ENCODE results near the gene ZNF446. TPM values are rescaled to one million over a fixed set of nuclear protein-coding genes. Genes with fewer than 3 reads are reported as not detected.

ZNF446 gene
- total and polyA plus RNA-seq, 4 donors: 8.3 to 12.9 (median 11.0) TPM

DNA sequence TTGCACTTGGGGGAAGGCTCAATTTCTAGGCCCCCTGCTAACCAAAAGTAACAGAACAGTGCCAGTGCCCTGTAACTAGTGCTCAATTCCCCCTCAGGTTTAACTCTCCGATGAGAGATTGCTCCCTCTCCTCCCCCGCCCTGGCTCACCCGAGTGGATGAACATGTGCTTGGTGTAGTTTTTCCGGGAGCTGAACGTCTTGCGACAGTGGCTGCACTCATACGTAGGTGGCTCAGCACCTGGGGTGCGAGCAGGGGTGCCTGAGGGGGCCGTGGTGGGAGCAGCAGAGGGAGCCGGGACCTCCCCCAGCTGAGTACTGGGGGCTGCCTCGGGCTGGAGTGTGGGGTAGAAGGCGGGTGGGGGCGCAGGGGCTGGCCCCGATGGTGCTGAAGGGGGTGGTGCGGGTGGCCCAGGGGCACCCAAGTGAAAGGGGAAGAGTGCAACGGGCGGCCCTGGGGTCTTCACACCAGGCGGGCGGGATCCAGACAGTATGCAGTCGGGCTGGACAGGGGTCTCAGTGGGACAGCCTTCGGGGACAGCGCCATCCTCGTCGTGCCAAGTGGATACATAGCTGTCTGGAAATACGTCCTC is 40.2 kb downstream of the ZNF446 start:
- H3K4me1 ChIP-seq (ENCODE audit: control insufficient read depth in 5 of 5, insufficient read depth in 5 of 5, low read length in 5 of 5): peaks cover 0 to 26% (median 10%) of the 10 kb centered on the region in 5 donors
- no peaks in the 10 kb centered on the region for H3K27me3 ChIP-seq (ENCODE audit: control insufficient read depth in 3 of 3, insufficient read depth in 3 of 3, low read length in 2 of 3)
- no peak overlapping the region for H3K27ac ChIP-seq (ENCODE audit: low read depth in 1 of 2, low read length in 1 of 2)
- DNase-seq (no peak), ATAC-seq (ENCODE audit: insufficient read depth, low FRiP score) (no peak)
- H3K36me3 ChIP-seq (ENCODE audit: control insufficient read depth in 4 of 4, insufficient read depth in 4 of 4, low read length in 4 of 4): peaks cover 0 to 16% (median 8%) of the 10 kb centered on the region in 4 donors
- no peaks in the 10 kb centered on the region for H3K9me3 ChIP-seq (ENCODE audit: control insufficient read depth in 4 of 4, insufficient read depth in 3 of 4, low read length in 3 of 4)
- no peak overlapping the region for H3K9ac ChIP-seq (ENCODE audit: insufficient read depth in 1 of 2, low read length in 2 of 2)
- TF ChIP-seq, protein P1, sequence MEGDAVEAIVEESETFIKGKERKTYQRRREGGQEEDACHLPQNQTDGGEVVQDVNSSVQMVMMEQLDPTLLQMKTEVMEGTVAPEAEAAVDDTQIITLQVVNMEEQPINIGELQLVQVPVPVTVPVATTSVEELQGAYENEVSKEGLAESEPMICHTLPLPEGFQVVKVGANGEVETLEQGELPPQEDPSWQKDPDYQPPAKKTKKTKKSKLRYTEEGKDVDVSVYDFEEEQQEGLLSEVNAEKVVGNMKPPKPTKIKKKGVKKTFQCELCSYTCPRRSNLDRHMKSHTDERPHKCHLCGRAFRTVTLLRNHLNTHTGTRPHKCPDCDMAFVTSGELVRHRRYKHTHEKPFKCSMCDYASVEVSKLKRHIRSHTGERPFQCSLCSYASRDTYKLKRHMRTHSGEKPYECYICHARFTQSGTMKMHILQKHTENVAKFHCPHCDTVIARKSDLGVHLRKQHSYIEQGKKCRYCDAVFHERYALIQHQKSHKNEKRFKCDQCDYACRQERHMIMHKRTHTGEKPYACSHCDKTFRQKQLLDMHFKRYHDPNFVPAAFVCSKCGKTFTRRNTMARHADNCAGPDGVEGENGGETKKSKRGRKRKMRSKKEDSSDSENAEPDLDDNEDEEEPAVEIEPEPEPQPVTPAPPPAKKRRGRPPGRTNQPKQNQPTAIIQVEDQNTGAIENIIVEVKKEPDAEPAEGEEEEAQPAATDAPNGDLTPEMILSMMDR (IDR thresholded peaks at IDR 0.05; ENCODE audit: control extremely low read depth, extremely low read depth): no peak
- WGBS, 2 donors: 91 to 93% methylated on average over 25 of the region's 25 CpGs
- H3K4me3 ChIP-seq: no peak overlapping the region

DNA sequence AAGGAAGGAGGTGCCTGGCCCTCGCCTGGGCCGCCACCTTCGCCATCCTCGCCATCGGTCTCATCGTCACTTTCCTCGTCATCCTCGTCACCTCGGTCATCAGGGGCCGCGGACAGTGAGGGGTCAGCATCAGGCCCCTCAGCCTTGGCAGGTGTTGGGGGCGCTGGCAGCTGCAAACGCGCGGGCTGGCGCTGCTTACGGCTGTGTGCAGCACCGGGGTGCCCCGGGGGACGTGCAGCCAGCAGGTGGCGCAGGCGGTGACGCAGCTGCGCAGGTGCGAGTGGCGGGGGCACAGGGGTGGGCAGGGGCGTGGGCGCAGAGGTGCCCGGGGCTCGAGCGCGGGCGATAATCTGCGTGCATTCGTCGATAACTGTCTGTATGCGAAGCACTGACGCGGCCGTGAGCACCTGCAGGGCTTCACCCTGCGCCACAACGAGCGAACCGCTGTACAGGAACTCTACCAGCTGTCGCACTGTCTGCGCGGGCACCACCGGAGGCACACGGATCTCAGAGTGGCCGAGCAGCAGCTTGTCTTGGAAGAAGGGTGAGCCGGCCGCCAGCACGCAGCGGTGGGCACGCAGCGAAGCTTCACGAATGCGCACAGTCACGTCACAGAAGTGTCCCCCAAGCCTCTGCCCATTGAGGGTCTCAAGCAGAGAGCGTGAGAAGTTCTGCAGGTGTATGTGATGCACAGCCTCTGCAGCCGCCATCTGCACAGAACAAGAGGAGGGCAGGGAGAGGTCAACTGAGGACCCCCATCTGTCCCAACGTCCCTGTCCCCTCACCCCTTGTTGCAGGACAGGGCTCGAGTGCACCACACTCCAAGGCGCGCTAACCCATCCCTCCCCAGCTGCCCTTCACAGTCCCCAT is 41.0 kb downstream of the ZNF446 start:
- no peak overlapping the region for H3K4me3 ChIP-seq
- WGBS, 2 donors: 94% methylated on average over 59 to 65 of the region's 65 CpGs
- no peaks in the 10 kb centered on the region for H3K9me3 ChIP-seq (ENCODE audit: control insufficient read depth in 4 of 4, insufficient read depth in 3 of 4, low read length in 3 of 4)
- peaks cover 0 to 16% (median 8%) of the 10 kb centered on the region in 4 donors for H3K36me3 ChIP-seq (ENCODE audit: control insufficient read depth in 4 of 4, insufficient read depth in 4 of 4, low read length in 4 of 4)
- H3K4me1 ChIP-seq (ENCODE audit: control insufficient read depth in 5 of 5, insufficient read depth in 5 of 5, low read length in 5 of 5): peaks cover 0 to 26% (median 10%) of the 10 kb centered on the region in 5 donors
- no peak overlapping the region for H3K9ac ChIP-seq (ENCODE audit: insufficient read depth in 1 of 2, low read length in 2 of 2)
- TF ChIP-seq, protein P1 (IDR thresholded peaks at IDR 0.05; ENCODE audit: control extremely low read depth, extremely low read depth): no peak
- ATAC-seq (ENCODE audit: insufficient read depth, low FRiP score) (no peak), DNase-seq (no peak)
- H3K27me3 ChIP-seq (ENCODE audit: control insufficient read depth in 3 of 3, insufficient read depth in 3 of 3, low read length in 2 of 3): no peaks in the 10 kb centered on the region
- H3K27ac ChIP-seq (ENCODE audit: low read depth in 1 of 2, low read length in 1 of 2): no peak overlapping the region

DNA sequence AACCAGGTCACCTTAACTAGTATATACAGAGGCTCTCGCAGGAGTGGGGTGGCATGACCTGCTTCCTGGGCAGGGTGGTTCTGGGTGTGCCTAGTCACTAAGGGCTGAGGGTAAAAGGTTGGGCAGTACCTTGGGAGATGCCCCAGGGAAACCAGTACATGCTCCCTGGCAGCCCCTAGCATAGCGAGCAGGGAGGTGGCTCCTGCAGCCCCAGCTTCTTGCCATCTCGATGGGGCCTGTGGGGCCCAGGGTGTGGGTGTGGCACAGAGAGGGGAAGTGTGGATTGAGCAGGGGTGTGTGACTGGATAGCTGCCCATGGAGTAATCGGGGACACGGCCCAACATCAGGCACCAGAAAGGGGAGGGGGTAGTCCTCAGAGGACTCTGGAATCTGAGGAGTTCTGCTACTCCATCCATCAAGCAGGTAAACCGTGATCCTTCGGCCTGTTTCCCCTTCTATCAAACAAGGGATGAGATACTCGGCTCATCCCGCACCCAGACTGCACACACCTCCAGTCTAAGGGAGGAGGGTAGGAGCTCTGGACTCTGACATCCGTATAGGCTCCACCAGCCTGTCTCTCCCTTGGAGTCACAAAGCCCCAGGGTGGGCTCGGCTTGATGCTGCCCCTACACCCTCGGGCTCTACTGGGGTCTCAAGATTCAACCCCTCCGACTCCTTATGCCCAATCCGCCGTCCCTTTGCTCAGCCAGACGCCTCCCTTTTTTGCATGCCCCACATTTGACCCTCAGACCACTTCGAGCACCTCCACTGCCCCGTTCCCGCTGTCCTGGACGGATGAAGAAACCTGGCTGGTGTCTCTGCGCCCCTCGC is 42.3 kb downstream of the ZNF446 start:
- Histone ChIP-seq H3K9ac (ENCODE audit: insufficient read depth in 1 of 2, low read length in 2 of 2) (peak overlapping the region; percentile 82 to 87), H3K36me3 (ENCODE audit: control insufficient read depth in 4 of 4, insufficient read depth in 4 of 4, low read length in 4 of 4) (peaks cover 0 to 16% (median 8%) of the 10 kb centered on the region in 4 donors), H3K4me3 (peak overlapping the region; percentile 65), H3K27me3 (ENCODE audit: control insufficient read depth in 3 of 3, insufficient read depth in 3 of 3, low read length in 2 of 3) (no peaks in the 10 kb centered on the region), H3K9me3 (ENCODE audit: control insufficient read depth in 4 of 4, insufficient read depth in 3 of 4, low read length in 3 of 4) (no peaks in the 10 kb centered on the region), H3K27ac (ENCODE audit: low read depth in 1 of 2, low read length in 1 of 2) (peak overlapping the region; percentile 91 to 94), H3K4me1 (ENCODE audit: control insufficient read depth in 5 of 5, insufficient read depth in 5 of 5, low read length in 5 of 5) (peaks cover 0 to 26% (median 10%) of the 10 kb centered on the region in 5 donors)
- WGBS, 2 donors: 6 to 9% methylated on average over 21 to 22 of the region's 22 CpGs
- no peak for DNase-seq
- ATAC-seq (ENCODE audit: insufficient read depth, low FRiP score): no peak
- TF ChIP-seq, protein P1 (IDR thresholded peaks at IDR 0.05; ENCODE audit: control extremely low read depth, extremely low read depth): no peak
